ENCODE data around the gene COLEC11.

DNA sequence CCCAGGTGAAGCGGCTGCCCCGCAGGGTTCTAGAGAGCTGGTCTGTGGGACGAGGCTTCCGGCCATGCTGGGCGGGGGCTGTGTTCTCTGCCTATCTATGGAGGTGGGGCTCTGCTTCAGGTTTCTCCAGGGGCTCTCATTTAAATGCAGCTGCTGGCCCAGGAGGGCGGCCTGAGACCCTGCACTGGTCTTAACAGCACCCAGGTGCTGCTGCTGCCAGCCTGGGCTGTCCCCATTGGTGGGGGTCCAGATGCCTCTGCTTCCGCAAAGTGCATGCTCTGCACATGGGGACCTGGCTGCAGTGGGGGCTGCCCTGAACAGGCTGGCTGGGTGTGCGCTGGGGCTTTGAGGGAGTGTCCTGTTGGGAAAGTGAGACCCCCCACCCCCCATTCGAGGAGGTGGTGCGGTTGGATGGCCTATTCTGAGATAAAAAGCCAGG, 33.3 kb downstream of the COLEC11 start:
- no peak for TF ChIP-seq POLR2A (IDR thresholded peaks at IDR 0.05)
- TF ChIP-seq, protein P1, sequence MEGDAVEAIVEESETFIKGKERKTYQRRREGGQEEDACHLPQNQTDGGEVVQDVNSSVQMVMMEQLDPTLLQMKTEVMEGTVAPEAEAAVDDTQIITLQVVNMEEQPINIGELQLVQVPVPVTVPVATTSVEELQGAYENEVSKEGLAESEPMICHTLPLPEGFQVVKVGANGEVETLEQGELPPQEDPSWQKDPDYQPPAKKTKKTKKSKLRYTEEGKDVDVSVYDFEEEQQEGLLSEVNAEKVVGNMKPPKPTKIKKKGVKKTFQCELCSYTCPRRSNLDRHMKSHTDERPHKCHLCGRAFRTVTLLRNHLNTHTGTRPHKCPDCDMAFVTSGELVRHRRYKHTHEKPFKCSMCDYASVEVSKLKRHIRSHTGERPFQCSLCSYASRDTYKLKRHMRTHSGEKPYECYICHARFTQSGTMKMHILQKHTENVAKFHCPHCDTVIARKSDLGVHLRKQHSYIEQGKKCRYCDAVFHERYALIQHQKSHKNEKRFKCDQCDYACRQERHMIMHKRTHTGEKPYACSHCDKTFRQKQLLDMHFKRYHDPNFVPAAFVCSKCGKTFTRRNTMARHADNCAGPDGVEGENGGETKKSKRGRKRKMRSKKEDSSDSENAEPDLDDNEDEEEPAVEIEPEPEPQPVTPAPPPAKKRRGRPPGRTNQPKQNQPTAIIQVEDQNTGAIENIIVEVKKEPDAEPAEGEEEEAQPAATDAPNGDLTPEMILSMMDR (IDR thresholded peaks at IDR 0.05) = no peak
